GM18907 (cell line): ENCODE measurements around the gene PLTP.
"Not testable (repeated sequence)": the region's sequence is repeated elsewhere in the genome, so short reads cannot be mapped to it uniquely, and the experiment has no call there.

Source experiments
- ATAC-seq: cut with Tn5 transposase; IDR thresholded peaks from one replicate; pipeline ENCODE4 v1.9.1; 2021; ENCODE audit warnings: mild to moderate bottlenecking, moderate library complexity; ENCODE audit not compliant: unreplicated experiment

Gene PLTP

DNA sequence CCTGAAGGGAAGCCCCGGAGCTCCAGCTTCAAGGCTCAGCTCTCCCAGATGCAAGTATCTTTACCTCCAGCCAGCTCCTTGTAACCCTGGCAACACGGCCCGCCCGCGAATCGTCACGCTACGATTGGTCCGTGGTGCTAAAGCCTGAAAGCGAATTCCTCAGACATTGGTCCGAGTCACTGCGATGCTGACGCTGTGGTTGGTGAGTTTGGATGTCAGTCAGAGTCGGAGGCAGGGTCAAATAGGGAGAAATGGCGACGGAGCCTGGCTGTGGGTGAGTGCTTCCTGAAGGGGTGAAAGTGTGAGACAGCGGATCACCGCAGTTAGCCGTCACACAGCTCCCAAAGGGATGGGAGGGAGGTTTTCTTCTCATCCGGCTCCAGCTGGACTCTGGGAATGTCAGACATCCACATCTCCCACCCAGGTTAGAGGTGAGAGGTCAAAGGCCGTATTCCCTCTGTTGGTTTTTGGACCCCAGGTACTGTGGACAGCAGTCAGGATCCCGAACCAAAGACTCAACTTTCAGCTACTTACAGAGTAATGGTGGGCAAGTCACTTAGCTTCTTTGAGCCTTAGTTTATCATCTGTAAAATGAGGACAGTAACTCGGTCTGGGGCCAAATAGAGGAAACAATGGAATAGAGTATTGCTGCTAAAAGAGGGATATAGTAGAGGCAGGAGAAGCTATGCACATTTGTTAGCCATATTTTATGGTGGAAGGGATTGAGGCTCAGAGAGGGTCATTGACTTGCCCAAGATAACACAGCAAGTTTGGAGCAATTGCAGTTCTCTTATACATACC lies 30.8 kb downstream of the PLTP start, which contains the start of gene ZSWIM1:
TSS of gene ZSWIM1 (plus strand) at position 240 of the 801 bp plus-strand sequence. CDS start 1,366 bp downstream, outside the sequence.
- peak; percentile 94 for ATAC-seq

DNA sequence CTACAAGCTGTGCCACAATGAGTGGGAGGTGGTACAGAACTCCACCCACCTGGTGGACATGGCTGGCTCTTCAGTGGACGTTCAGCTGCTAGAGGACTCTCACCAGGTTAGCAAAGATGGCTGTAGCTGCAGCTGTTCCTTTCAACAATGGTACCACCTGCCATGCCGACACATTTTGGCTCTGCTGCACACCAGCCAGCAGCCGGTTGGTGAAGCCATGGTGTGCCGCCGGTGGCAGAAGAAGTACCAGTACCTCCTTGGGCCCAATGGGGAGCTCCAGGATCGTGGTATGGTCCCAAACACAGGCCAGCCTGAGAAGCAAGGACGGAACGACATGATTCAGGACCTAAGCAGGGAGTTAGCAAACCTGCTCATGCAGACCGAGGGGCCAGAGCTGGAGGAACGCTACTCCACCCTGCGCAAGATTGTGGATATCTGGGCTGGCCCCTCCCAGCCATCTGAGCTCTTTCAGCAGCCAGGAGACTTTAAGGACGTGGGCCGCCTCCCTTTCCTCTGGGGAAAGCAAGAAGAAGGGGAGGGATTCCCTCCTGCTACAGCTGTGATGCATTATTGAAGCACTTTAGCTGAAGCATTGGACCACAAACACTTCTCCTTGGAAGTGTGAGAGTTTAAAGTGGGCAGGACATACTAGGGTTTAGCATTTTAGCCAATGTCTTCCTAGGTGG lies 33.7 kb downstream of the PLTP start:
- ATAC-seq: no peak

- ATAC-seq: no peak
These were observed 37.4 kb downstream of the PLTP start for GRCh38 chr20:45874576-45874975.

DNA sequence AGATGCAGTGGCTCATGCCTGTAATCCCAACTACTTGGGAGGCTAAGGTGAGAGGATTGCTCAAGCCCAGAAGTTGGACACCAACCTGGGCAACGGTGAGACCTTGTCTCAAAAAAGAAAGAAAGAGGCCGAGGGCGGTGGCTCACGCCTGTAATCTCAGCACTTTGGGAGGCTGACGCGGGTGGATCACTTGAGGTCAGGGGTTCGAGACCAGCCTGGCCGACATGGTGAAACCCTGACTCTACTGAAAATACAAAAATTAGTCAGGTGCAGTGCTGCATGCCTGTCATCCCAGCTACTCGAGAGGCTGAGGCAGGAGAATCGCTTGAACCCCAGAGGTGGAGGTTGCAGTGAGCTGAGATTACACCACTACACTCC lies 37.9 kb downstream of the PLTP start:
- ATAC-seq: not testable (repeated sequence)

- ATAC-seq: no peak
These were observed 38.4 kb downstream of the PLTP start for GRCh38 chr20:45873409-45874103.

- no peak for ATAC-seq
These were observed 39.3 kb downstream of the PLTP start for GRCh38 chr20:45872626-45873025.

- no peak for ATAC-seq
These were observed 44.2 kb downstream of the PLTP start for GRCh38 chr20:45867819-45868176.

- ATAC-seq: no peak
These were observed 44.7 kb downstream of the PLTP start for GRCh38 chr20:45867136-45867818.

- ATAC-seq: no peak
These were observed 45.5 kb downstream of the PLTP start for GRCh38 chr20:45866454-45866853.

- ATAC-seq: no peak
These were observed 48.1 kb downstream of the PLTP start for GRCh38 chr20:45863543-45864470.

- ATAC-seq: no peak
These were observed 50.5 kb downstream of the PLTP start for GRCh38 chr20:45861221-45862075.

DNA sequence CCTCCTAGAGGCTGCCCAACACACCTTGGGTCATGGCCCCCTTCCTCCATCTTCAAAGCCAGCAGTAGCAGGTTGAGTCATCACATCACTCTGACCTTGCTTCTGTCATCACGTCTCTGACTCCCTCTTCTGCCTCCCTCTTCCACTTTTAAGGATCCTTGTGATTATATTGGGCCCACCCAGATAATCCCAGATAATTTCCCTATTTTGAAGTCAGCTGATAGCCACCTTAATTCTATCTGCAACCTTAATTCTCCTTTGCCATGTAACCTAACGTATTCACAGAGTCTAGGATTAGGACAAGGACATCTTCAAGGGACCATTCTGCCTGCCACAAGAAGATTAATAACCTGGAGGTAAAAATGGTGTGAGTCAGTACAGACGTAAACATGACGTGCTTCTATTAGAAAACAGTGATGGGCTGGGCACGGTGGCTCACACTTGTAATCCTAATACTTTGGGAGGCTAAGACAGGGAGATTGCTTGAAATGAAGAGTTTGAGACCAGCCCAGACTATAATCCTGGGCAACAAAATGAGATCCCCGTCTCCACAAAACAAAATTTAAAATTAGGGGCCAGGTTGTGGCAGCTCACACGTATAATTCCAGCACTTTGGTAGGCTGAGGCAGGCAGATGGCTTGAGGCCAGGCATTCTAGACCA lies 51.3 kb downstream of the PLTP start:
- no peak for ATAC-seq

DNA sequence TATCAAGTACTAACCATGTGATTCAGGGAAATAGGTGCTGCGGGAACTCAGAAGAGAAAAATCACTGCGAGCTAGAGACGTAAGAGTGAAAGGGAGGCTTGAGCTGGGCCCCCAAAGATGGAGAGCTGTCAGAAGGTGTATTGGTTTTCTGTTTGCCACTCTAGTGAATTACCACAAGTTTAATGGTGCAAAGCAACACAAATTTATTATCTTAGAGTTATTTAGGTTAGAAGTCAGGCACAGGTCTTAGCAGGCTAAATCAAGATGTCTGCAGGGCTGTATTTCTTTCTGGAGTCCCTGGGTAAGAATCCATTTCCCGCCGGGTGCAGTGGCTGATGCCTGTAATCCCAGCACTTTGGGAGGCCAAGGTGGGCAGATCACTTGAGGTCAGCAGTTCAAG lies 52.0 kb downstream of the PLTP start:
- no peak for ATAC-seq

- peak; percentile 23 for ATAC-seq
These were observed 54.1 kb downstream of the PLTP start for GRCh38 chr20:45857882-45858216.

- peak; percentile 95 for ATAC-seq
These were observed 54.7 kb downstream of the PLTP start, which contains the start of the genes ACOT8 and ZSWIM3 for GRCh38 chr20:45857114-45857881. TSS of gene ACOT8 (minus strand) at chr20:45857392. CDS start at chr20:45857315, 77 bp downstream. TSS of gene ZSWIM3 (plus strand) at chr20:45857614. CDS start at chr20:45857826, 212 bp downstream.

DNA sequence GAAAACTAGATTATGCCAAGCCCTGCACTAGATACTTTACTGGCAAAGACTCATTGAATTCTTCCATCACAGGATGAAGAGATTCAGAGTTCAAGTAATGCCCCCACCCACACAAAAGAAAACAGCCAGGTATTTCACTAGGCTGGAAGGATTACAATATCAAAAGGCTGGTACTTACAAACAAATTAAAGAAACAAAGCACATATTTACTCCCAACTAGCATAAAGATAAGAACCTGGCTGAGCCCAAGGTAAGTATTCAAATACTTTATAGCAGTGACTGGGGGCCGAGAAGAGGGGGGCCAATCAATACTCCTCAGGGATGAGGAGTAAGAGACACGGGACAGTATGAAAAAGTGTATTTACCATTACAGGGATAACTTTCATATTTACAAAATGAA lies 58.5 kb downstream of the PLTP start:
- ATAC-seq: no peak

DNA sequence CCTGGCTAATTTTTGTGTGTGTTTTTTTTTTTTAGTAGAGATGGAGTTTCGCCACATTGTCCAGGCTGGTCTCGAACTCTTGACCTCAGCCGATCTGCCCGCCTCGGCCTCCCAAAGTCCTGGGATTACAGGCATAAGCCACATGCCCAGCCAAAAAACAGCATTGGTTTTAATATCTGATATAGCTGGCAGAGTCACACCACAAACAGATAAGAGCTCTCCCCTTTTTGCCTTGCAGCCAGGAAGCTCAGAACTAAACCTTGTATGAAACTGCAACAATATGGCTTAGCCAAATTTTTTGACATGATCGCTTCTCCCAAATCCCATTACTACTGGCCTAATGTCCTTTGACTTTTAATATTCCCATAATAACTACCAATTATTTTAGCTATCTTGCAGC lies 59.6 kb downstream of the PLTP start:
- no peak for ATAC-seq

DNA sequence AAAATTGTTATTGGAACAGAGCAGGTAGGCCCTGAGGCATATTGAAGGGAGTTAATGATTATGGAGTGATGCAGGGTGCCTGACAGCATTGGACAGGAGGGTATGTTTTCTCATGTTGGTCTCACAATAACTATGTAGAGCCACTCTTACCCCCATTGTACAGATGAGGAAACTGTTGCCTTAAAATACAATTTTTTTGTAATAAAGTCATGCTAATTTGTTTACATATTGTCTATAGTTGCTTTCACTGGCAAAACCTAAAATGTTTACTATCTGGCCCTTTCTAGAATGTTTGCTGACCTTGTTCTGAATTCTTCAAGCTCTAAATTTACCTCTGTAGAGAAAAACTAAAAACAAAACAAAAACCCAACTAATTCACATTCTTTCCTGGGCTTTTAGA lies 60.5 kb downstream of the PLTP start:
- no peak for ATAC-seq
